HepG2 (cell line): ENCODE measurements around the gene NRN1L. TPM values are rescaled to one million over a fixed set of nuclear protein-coding genes. Genes with fewer than 3 reads are reported as not detected.

Source experiments
- CREB1 ChIP-seq, 2 experiments: fragments of 450-650 bp in 1 of 2; IDR thresholded peaks; 2 replicates each; pipeline ENCODE4 v1.6.1; 2016 to 2017; ENCODE audit warnings: control low read depth in 1 of 2, mild to moderate bottlenecking in 1 of 2, missing compliant biosample characterization in 1 of 2, missing genetic modification characterization in 1 of 2
- FOXA3 ChIP-seq: IDR thresholded peaks from 2 replicates; pipeline ENCODE4 v1.6.1; 2016; ENCODE audit warnings: missing genetic modification reagents, missing compliant biosample characterization
- FOXM1 ChIP-seq: sonication (generic); formaldehyde crosslinking; IDR thresholded peaks from 2 replicates; pipeline ENCODE4 v1.5.0; 2020; ENCODE audit warnings: missing genetic modification reagents
- ISX ChIP-seq: sonication (generic); formaldehyde crosslinking; conservative IDR thresholded peaks from 2 replicates; pipeline ENCODE4 v1.5.0; 2020; ENCODE audit warnings: missing genetic modification reagents
- KMT2B ChIP-seq: IDR thresholded peaks from 2 replicates; pipeline ENCODE4 v1.6.1; 2016; ENCODE audit warnings: missing genetic modification reagents, missing compliant biosample characterization
- NBN ChIP-seq: fragments of 450-650 bp; conservative IDR thresholded peaks from 2 replicates; pipeline ENCODE4 v1.6.1; 2017
- THAP11 ChIP-seq: IDR thresholded peaks from 2 replicates; pipeline ENCODE4 v1.6.1; 2016; ENCODE audit warnings: missing biosample characterization, missing genetic modification reagents
- TOPORS ChIP-seq: sonication (generic); formaldehyde crosslinking; IDR thresholded peaks from 2 replicates; pipeline ENCODE4 v1.8.0; 2023; ENCODE audit warnings: mild to moderate bottlenecking, missing genetic modification reagents
- U2AF2 ChIP-seq: fragments of 200-400 bp; formaldehyde crosslinking; IDR thresholded peaks from 2 replicates; pipeline ENCODE4 v1.6.1; 2017; ENCODE audit warnings: low read depth, mild to moderate bottlenecking, low read length
- ZBTB7A ChIP-seq: sonication (generic); formaldehyde crosslinking; IDR thresholded peaks from 2 replicates; pipeline ENCODE4 v1.8.0; 2022; ENCODE audit warnings: mild to moderate bottlenecking, missing genetic modification reagents
- ZFP36L2 ChIP-seq: sonication (generic); formaldehyde crosslinking; IDR thresholded peaks from 2 replicates; pipeline ENCODE4 v1.4.0; 2020; ENCODE audit warnings: missing genetic modification reagents
- ZNF160 ChIP-seq: sonication (generic); formaldehyde crosslinking; IDR thresholded peaks from 2 replicates; pipeline ENCODE4 v1.8.0; 2022; ENCODE audit warnings: mild to moderate bottlenecking, inconsistent platforms, missing genetic modification reagents
- ZNF329 ChIP-seq: sonication (generic); formaldehyde crosslinking; IDR thresholded peaks from 2 replicates; pipeline ENCODE4 v1.9.0; 2021; ENCODE audit warnings: low read depth, mild to moderate bottlenecking, missing genetic modification reagents
- ZNF670 ChIP-seq: sonication (generic); formaldehyde crosslinking; IDR thresholded peaks from 2 replicates; pipeline ENCODE4 v1.8.0; 2022; ENCODE audit warnings: mild to moderate bottlenecking, missing genetic modification reagents, borderline replicate concordance
- ZNF672 ChIP-seq: sonication (generic); formaldehyde crosslinking; IDR thresholded peaks from 2 replicates; pipeline ENCODE4 v1.8.1; 2022; ENCODE audit warnings: missing genetic modification reagents
- ZSCAN30 ChIP-seq: sonication (generic); formaldehyde crosslinking; IDR thresholded peaks from 2 replicates; pipeline ENCODE4 v1.5.0; 2020; ENCODE audit warnings: mild to moderate bottlenecking, missing genetic modification reagents
- polyA plus RNA-seq, 8 experiments: library from polyadenylated mRNA; depleted of rRNA in 3 of 8; stranded (reverse) in 7 of 8; unstranded in 1 of 8; fragments of >200 nt; fragmentation: Illumina TruSeq in 4 of 8; extraction: Trizol in 4 of 8; gene quantifications; 2 replicates each; pipeline versions ENCODE4 v1.2.1 to v1.2.3, GENCODE V29; 2011 to 2016; ENCODE audit warnings: low read depth in 4 of 8, missing spikeins in 1 of 8, mixed read lengths in 1 of 8; ENCODE audit not compliant: insufficient read depth in 1 of 8
- total RNA-seq, 5 experiments: library from RNA; depleted of rRNA; stranded (reverse); fragments of >200 nt; fragmentation: Illumina TruSeq; extraction: Trizol; gene quantifications; 2 replicates each; pipeline ENCODE4 v1.2.3, GENCODE V29; 2016; ENCODE audit warnings: low read depth in 1 of 5
- TF ChIP-seq, protein P1 (sequence below): sonication (generic); formaldehyde crosslinking; IDR thresholded peaks from 2 replicates; pipeline ENCODE4 v1.8.0; 2022; ENCODE audit warnings: missing genetic modification reagents, mild to moderate bottlenecking, moderate library complexity, borderline replicate concordance
- TF ChIP-seq, protein P2 (sequence below), 2 experiments: sonication (generic) in 1 of 2; formaldehyde crosslinking in 1 of 2; IDR thresholded peaks; 2 replicates each; pipeline versions ENCODE4 v1.4.0 to v1.6.1; 2018 to 2020; ENCODE audit warnings: missing genetic modification reagents in 2 of 2, borderline replicate concordance in 1 of 2, low read depth in 1 of 2, mild to moderate bottlenecking in 1 of 2, missing biosample characterization in 1 of 2
- TF ChIP-seq, protein P3 (sequence below): sonication (generic); formaldehyde crosslinking; IDR thresholded peaks from 2 replicates; pipeline ENCODE4 v1.8.0; 2022; ENCODE audit warnings: missing genetic modification reagents, low read depth, mild to moderate bottlenecking, borderline replicate concordance
- TF ChIP-seq, protein P4 (sequence below): sonication (generic); formaldehyde crosslinking; IDR thresholded peaks from 2 replicates; pipeline ENCODE4 v1.8.0; 2022; ENCODE audit warnings: low read depth, missing genetic modification reagents
- TF ChIP-seq, protein P5 (sequence below): sonication (generic); formaldehyde crosslinking; IDR thresholded peaks from 2 replicates; pipeline ENCODE4 v1.4.0; 2020; ENCODE audit warnings: missing genetic modification reagents, low read depth, mild to moderate bottlenecking, borderline replicate concordance

Gene NRN1L
- total and polyA plus RNA-seq, 2 of the 13 experiments (the other 11 are each of a cell fraction or from before 2014, with no cell fraction given), result 0.53 to 1.2 TPM

DNA sequence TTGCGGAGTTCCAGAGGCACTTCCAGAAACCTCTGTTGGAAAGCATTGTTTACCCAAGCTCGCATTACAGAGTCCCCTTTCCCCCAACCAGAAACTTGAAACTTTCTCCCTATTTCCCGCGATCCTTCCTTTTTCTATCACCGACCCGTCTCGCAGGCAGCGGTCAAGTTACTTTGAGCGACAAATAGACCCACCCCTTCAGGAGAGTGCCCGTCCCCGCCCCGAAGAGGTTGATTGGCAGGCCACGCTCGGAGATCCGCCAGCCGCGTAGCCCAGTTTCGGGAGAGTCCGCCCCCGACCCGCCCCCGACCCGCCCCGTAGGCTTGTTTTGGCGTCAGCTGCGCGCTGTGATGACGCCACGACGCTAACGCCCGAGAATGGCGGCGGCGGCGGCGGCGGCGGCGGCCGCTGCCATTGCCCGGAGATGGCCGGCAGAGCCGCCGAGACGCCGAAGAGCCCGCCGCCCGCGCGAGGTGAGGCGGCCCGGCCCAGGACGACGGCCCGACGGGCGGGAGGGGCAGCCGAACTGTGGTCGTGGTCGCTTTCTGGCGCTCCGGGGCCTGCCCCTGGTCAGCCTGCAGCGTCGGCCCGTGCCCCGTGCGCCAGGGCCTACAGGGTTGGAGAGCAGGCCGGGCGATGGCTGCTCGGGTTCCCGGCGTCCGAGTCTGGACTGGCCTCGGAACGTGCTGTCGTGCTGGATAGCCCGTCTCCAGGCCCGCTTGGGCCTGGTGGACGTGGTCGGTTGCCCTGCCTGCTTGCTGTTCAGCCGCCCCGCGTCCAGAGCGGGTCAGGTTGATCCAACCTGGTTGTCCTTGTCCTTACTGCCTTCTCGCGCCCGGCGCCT is 8.4 kb downstream of the NRN1L start, which contains the start of gene PSKH1 (continued):
- TF ChIP-seq, protein P1, sequence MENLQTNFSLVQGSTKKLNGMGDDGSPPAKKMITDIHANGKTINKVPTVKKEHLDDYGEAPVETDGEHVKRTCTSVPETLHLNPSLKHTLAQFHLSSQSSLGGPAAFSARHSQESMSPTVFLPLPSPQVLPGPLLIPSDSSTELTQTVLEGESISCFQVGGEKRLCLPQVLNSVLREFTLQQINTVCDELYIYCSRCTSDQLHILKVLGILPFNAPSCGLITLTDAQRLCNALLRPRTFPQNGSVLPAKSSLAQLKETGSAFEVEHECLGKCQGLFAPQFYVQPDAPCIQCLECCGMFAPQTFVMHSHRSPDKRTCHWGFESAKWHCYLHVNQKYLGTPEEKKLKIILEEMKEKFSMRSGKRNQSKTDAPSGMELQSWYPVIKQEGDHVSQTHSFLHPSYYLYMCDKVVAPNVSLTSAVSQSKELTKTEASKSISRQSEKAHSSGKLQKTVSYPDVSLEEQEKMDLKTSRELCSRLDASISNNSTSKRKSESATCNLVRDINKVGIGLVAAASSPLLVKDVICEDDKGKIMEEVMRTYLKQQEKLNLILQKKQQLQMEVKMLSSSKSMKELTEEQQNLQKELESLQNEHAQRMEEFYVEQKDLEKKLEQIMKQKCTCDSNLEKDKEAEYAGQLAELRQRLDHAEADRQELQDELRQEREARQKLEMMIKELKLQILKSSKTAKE (CRISPR knock-in tag), result no peak
- no peak for TF ChIP-seq FOXA3 (CRISPR knock-in tag)
- TF ChIP-seq, protein P2, sequence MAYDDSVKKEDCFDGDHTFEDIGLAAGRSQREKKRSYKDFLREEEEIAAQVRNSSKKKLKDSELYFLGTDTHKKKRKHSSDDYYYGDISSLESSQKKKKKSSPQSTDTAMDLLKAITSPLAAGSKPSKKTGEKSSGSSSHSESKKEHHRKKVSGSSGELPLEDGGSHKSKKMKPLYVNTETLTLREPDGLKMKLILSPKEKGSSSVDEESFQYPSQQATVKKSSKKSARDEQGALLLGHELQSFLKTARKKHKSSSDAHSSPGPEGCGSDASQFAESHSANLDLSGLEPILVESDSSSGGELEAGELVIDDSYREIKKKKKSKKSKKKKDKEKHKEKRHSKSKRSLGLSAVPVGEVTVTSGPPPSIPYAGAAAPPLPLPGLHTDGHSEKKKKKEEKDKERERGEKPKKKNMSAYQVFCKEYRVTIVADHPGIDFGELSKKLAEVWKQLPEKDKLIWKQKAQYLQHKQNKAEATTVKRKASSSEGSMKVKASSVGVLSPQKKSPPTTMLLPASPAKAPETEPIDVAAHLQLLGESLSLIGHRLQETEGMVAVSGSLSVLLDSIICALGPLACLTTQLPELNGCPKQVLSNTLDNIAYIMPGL (CRISPR knock-in tag; IDR thresholded peaks at IDR 0.05; ENCODE audit: borderline replicate concordance in 1 of 2, low read depth in 1 of 2), result peak; percentile 49 to 68; a peak in 1 of 4 replicates
- no peak for TF ChIP-seq ZFP36L2 (CRISPR knock-in tag)
- TF ChIP-seq ISX, result peak; percentile 89; the same call in 1 of the 2 replicates
- no peak for TF ChIP-seq U2AF2
- TF ChIP-seq, protein P3, sequence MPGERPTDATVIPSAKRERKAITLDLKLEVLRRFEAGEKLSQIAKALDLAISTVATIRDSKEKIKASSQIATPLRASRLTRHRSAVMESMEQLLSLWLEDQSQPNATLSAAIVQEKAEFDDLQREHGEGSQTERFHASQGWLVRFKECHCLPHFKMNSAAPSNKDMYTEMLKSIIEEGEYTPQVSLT, result no peak
- TF ChIP-seq ZBTB7A (CRISPR knock-in tag), result 0 out of 2 replicates have a peak, but pooled peaks have one; percentile 49
- TF ChIP-seq, protein P4, sequence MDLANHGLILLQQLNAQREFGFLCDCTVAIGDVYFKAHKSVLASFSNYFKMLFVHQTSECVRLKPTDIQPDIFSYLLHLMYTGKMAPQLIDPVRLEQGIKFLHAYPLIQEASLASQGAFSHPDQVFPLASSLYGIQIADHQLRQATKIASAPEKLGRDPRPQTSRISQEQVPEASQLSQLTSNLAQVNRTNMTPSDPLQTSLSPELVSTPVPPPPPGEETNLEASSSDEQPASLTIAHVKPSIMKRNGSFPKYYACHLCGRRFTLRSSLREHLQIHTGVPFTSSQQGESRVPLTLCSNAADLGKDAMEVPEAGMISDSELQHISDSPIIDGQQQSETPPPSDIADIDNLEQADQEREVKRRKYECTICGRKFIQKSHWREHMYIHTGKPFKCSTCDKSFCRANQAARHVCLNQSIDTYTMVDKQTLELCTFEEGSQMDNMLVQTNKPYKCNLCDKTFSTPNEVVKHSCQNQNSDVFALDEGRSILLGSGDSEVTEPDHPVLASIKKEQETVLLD, result no peak
- TF ChIP-seq THAP11, result peak; percentile 77
- TF ChIP-seq CREB1 (IDR thresholded peaks at IDR 0.05), result peak; percentile 96
- peak; percentile 96 for TF ChIP-seq CREB1 (CRISPR knock-in tag; IDR thresholded peaks at IDR 0.05)
- TF ChIP-seq ZNF160, result 0 out of 2 replicates have a peak, but pooled peaks have one; percentile 87
- peak; percentile 87; the same call in 1 of the 2 replicates for TF ChIP-seq FOXM1 (CRISPR knock-in tag)
- TF ChIP-seq, protein P5, sequence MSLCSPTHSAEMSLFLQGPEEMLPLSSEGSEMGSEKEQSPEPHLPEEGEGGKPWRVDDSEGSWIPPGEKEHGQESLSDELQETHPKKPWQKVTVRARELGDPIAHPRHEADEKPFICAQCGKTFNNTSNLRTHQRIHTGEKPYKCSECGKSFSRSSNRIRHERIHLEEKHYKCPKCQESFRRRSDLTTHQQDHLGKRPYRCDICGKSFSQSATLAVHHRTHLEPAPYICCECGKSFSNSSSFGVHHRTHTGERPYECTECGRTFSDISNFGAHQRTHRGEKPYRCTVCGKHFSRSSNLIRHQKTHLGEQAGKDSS (CRISPR knock-in tag), result peak; percentile 63
- TF ChIP-seq TOPORS, result no peak
- no peak for TF ChIP-seq ZNF672
- peak; percentile 50; the same call in 1 of the 2 replicates for TF ChIP-seq KMT2B (CRISPR knock-in tag)
- peak; percentile 63; the same call in 1 of the 2 replicates for TF ChIP-seq ZNF670 (CRISPR knock-in tag)
- TF ChIP-seq ZNF329, result no peak
- no peak for TF ChIP-seq ZSCAN30 (CRISPR knock-in tag)
- TF ChIP-seq NBN, result no peak
